Naive thymus-derived CD4-positive, alpha-beta T cell (primary cell): Measurements from ENCODE around the gene ERICH2. TPM values are rescaled to one million over a fixed set of nuclear protein-coding genes. Genes with fewer than 3 reads are reported as not detected.

Source experiments
- ATAC-seq: fragments of 150-1000 bp; cut with Tn5 transposase; 2 replicates; pipeline ENCODE4 v1.10.0; 2021; ENCODE audit warnings: mild to moderate bottlenecking, moderate library complexity
- CTCF ChIA-PET: fragments of 350-600 bp; sonication (Branson Sonifier 250); formaldehyde crosslinking; loops from one replicate; lab custom pipeline; 2021; ENCODE audit warnings: antibody characterized with exemption; lab: Charles Lee
- POLR2A ChIA-PET: fragments of 350-600 bp; sonication (Branson Sonifier 250); formaldehyde crosslinking; loops from one replicate; lab custom pipeline; 2021; ENCODE audit warnings: antibody characterized with exemption, inconsistent platforms; lab: Charles Lee
- DNase-seq, 9 donors: peaks; one replicate each; pipeline versions ENCODE4 v3.0.0 to v3.0.0-alpha.2; 2020 to 2022; ENCODE audit warnings: mixed read lengths in 1 of 9
- H3K27ac ChIP-seq: one replicate; pipeline ENCODE4 v1.7.0; 2013; ENCODE audit warnings: mild to moderate bottlenecking, low read depth, low read length, moderate library complexity
- H3K27me3 ChIP-seq, 2 donors: one replicate each; pipeline ENCODE4 v1.7.0; 2013; ENCODE audit warnings: low read length in 2 of 2, mild to moderate bottlenecking in 2 of 2, moderate library complexity in 2 of 2; ENCODE audit not compliant: control insufficient read depth in 2 of 2, insufficient read depth in 2 of 2
- H3K36me3 ChIP-seq, 3 experiments: 1 replicate in 2 of 3; 2 replicates in 1 of 3; pipeline ENCODE4 v1.7.0; 2013; ENCODE audit warnings: low read length in 3 of 3, mild to moderate bottlenecking in 3 of 3, moderate library complexity in 1 of 3; ENCODE audit not compliant: insufficient read depth in 3 of 3, control insufficient read depth in 2 of 3
- H3K4me1 ChIP-seq, 2 donors: one replicate each; pipeline ENCODE4 v1.7.0; 2013; ENCODE audit warnings: low read length in 2 of 2, mild to moderate bottlenecking in 2 of 2, moderate library complexity in 1 of 2; ENCODE audit not compliant: control insufficient read depth in 2 of 2, insufficient read depth in 2 of 2
- H3K4me3 ChIP-seq: 2 replicates; pipeline ENCODE4 v1.7.0; 2013; ENCODE audit warnings: mild to moderate bottlenecking, low read length
- H3K9me3 ChIP-seq, 3 experiments: 1 replicate in 2 of 3; 2 replicates in 1 of 3; pipeline ENCODE4 v1.7.0; 2013; ENCODE audit warnings: low read length in 3 of 3; ENCODE audit not compliant: control insufficient read depth in 2 of 3
- H3K27ac Mint-ChIP-seq, 9 donors: one replicate each; pipeline ENCODE4 v1.8.0; 2020 to 2022; ENCODE audit warnings: mixed read lengths in 9 of 9, mild to moderate bottlenecking in 8 of 9, moderate library complexity in 5 of 9, inconsistent platforms in 2 of 9
- H3K27me3 Mint-ChIP-seq, 5 donors: one replicate each; pipeline ENCODE4 v1.8.0; 2021 to 2022; ENCODE audit warnings: mixed read lengths in 5 of 5, mild to moderate bottlenecking in 1 of 5
- H3K36me3 Mint-ChIP-seq, 5 donors: one replicate each; pipeline ENCODE4 v1.8.0; 2020 to 2022; ENCODE audit warnings: mixed read lengths in 5 of 5, mild to moderate bottlenecking in 3 of 5, inconsistent platforms in 1 of 5
- H3K4me1 Mint-ChIP-seq, 7 donors: one replicate each; pipeline ENCODE4 v1.8.0; 2020 to 2022; ENCODE audit warnings: mixed read lengths in 7 of 7, mild to moderate bottlenecking in 3 of 7, inconsistent platforms in 1 of 7
- H3K4me3 Mint-ChIP-seq, 10 donors: one replicate each; pipeline ENCODE4 v1.8.0; 2020 to 2022; ENCODE audit warnings: mild to moderate bottlenecking in 10 of 10, mixed read lengths in 10 of 10, moderate library complexity in 6 of 10, inconsistent platforms in 2 of 10
- H3K9me3 Mint-ChIP-seq, 11 donors: one replicate each; pipeline ENCODE4 v1.8.0; 2020 to 2022; ENCODE audit warnings: mixed read lengths in 11 of 11, mild to moderate bottlenecking in 4 of 11, inconsistent platforms in 1 of 11, moderate library complexity in 1 of 11
- intact Hi-C, 2 donors: fragments of 100-400 bp; cut with micrococcal nuclease; formaldehyde crosslinking; loops; one replicate each; pipeline ENCODE4 v1.15.1; 2023
- polyA plus RNA-seq, 2 donors: library from polyadenylated mRNA; unstranded; fragments of 300-500 nt; fragmentation: Illumina TruSeq; gene quantifications; one replicate each; pipeline ENCODE4 v1.2.3, GENCODE V29; 2021
- total RNA-seq, 6 experiments: library from RNA in 5 of 6; stranded (reverse) in 5 of 6; gene quantifications; 1 replicate in 5 of 6; 2 replicates in 1 of 6; pipeline ENCODE4 v1.2.3 and lab custom pipeline; 2021 to 2026

The ERICH2 gene
- total and polyA plus RNA-seq, 7 experiments from 2014 or later = not detected

DNA sequence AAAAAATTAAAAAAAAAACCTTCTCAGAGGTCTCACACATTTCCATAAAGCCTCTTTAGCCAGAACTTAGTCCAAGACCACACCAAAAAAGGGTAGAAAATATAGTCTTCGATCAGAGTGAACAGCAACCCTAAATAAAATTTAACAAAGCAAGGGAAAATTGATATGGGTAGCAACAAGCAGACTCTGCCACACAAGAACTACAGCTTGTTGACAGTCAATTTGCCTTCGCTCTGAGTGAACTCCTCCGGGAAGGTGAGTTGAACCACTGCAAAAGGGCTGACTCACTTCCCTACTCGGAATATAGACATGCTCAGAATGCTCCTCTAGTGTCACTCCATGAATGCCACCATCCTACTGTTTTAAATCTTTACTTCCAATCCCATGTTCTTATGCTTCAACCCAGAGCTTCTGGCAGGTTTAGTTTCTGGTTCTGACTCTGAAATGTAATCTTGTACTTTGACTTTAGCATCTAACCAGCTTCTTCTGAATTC is 70.6 kb downstream of the ERICH2 start:
- peaks cover 0 to 15% (median 9%) of the 10 kb centered on the region in 5 donors for H3K27me3 Mint-ChIP-seq
- ATAC-seq (no peak), DNase-seq (no peak)
- Histone ChIP-seq H3K36me3 (no peaks in the 10 kb centered on the region), H3K4me1 (no peaks in the 10 kb centered on the region), H3K4me3 (no peak overlapping the region), H3K9me3 (no peaks in the 10 kb centered on the region), H3K27ac (no peak overlapping the region), H3K27me3 (peaks cover 0 to 5% of the 10 kb centered on the region in 2 donors)
- H3K4me3 Mint-ChIP-seq = no peak overlapping the region
- CTCF ChIA-PET = interaction anchor here (0.6 kb wide), 1 partner anchor 468 kb away, joined by 3 read pairs; no protein-coding TSS in a partner anchor
- POLR2A ChIA-PET = no interaction called here
- intact Hi-C loops = no loop called here
- peaks cover 0 to 3% (median 0%) of the 10 kb centered on the region in 11 donors for H3K9me3 Mint-ChIP-seq
- H3K36me3 Mint-ChIP-seq = peaks cover 0 to 16% (median 0%) of the 10 kb centered on the region in 5 donors
- peaks cover 0 to 23% (median 15%) of the 10 kb centered on the region in 7 donors for H3K4me1 Mint-ChIP-seq
- H3K27ac Mint-ChIP-seq = no peak overlapping the region

DNA sequence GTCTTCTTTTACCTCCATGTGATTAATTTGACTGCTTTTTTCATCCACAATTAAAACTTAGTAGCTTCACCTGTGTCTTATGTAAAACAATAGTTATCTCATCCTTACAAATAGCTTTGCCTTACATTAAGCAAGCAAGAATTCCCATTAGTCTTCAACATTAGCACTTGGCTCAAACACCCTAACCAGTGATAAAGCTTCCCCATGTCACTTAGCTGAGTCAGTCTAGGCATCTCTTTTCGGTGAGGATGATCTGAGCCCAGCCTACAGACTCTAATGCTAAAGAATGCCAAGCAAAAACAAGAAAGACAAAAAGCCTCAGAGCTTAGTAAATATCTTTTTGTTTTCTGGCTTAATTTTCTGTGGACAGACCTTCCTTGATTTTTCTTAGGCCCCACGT is 72.6 kb downstream of the ERICH2 start:
- H3K4me1 ChIP-seq = no peaks in the 10 kb centered on the region
- Mint-ChIP-seq H3K27me3 (peaks cover 0 to 11% (median 6%) of the 10 kb centered on the region in 5 donors), H3K9me3 (peaks cover 0 to 3% (median 0%) of the 10 kb centered on the region in 11 donors), H3K4me1 (peaks cover 0 to 23% (median 15%) of the 10 kb centered on the region in 7 donors), H3K36me3 (peaks cover 0 to 16% (median 0%) of the 10 kb centered on the region in 5 donors), H3K4me3 (no peak overlapping the region), H3K27ac (peak overlapping the region in 1 of 9 donors; percentile 7)
- CTCF ChIA-PET = interaction anchor here (1.1 kb wide), 1 partner anchor 10 kb away, joined by 5 read pairs; no protein-coding TSS in a partner anchor
- ATAC-seq (no peak), DNase-seq (no peak)
- H3K9me3 ChIP-seq = no peaks in the 10 kb centered on the region
- intact Hi-C loops = no loop called here
- H3K36me3 ChIP-seq = no peaks in the 10 kb centered on the region
- H3K27ac ChIP-seq = no peak overlapping the region
- POLR2A ChIA-PET = no interaction called here
- peaks cover 0 to 5% of the 10 kb centered on the region in 2 donors for H3K27me3 ChIP-seq
- no peak overlapping the region for H3K4me3 ChIP-seq

DNA sequence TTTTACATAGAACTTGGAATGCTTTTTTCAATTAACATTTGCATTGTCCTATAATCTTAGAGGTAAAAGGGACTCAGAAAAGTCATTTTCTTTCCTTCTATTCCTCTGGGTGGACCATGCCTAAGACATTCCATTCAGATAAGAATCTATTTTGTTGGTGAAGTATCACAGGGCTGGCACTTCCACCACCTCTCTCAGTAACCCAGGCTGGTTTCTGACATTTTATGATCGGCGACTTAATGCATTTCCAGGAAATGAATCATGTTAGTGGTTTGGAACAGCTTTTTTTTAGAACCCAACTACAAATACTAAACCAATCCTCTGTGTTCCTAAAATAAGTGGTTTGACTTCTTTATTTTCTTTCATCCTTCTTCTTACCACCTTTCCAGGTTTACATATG is 73.5 kb downstream of the ERICH2 start:
- CTCF ChIA-PET = interaction anchor here (1.1 kb wide), 1 partner anchor 11 kb away, joined by 5 read pairs; no protein-coding TSS in a partner anchor
- peak overlapping the region in 1 of 9 donors; percentile 52 for H3K27ac Mint-ChIP-seq
- Histone ChIP-seq H3K36me3 (no peaks in the 10 kb centered on the region), H3K4me1 (no peaks in the 10 kb centered on the region), H3K9me3 (no peaks in the 10 kb centered on the region), H3K4me3 (no peak overlapping the region), H3K27ac (no peak overlapping the region), H3K27me3 (no peaks in the 10 kb centered on the region)
- peak overlapping the region in 3 of 10 donors; percentile 24 to 62 (median 28) for H3K4me3 Mint-ChIP-seq
- POLR2A ChIA-PET = no interaction called here
- peaks cover 0 to 23% (median 15%) of the 10 kb centered on the region in 7 donors for H3K4me1 Mint-ChIP-seq
- DNase-seq = no peak
- H3K36me3 Mint-ChIP-seq = peaks cover 0 to 16% (median 0%) of the 10 kb centered on the region in 5 donors
- intact Hi-C loops = no loop called here
- peaks cover 0 to 8% (median 4%) of the 10 kb centered on the region in 5 donors for H3K27me3 Mint-ChIP-seq
- no peak for ATAC-seq
- H3K9me3 Mint-ChIP-seq = peaks cover 0 to 3% (median 0%) of the 10 kb centered on the region in 11 donors

- Mint-ChIP-seq H3K27ac (no peak overlapping the region), H3K9me3 (peaks cover 0 to 3% (median 0%) of the 10 kb centered on the region in 11 donors), H3K4me3 (no peak overlapping the region), H3K4me1 (peaks cover 0 to 23% (median 15%) of the 10 kb centered on the region in 7 donors), H3K27me3 (peaks cover 0 to 3% (median 0%) of the 10 kb centered on the region in 5 donors), H3K36me3 (peaks cover 0 to 17% (median 0%) of the 10 kb centered on the region in 5 donors)
- no peak for ATAC-seq
- CTCF ChIA-PET = no interaction called here
- Histone ChIP-seq H3K36me3 (no peaks in the 10 kb centered on the region), H3K4me1 (no peaks in the 10 kb centered on the region), H3K27ac (no peak overlapping the region), H3K4me3 (no peak overlapping the region), H3K9me3 (no peaks in the 10 kb centered on the region), H3K27me3 (no peaks in the 10 kb centered on the region)
- DNase-seq = no peak
- POLR2A ChIA-PET = interaction anchor here (0.6 kb wide), 1 partner anchor 279 kb away, joined by 3 read pairs; no protein-coding TSS in a partner anchor
- intact Hi-C loops = no loop called here
These were observed 75.2 kb downstream of the ERICH2 start for GRCh38 chr2:170845343-170845742.

DNA sequence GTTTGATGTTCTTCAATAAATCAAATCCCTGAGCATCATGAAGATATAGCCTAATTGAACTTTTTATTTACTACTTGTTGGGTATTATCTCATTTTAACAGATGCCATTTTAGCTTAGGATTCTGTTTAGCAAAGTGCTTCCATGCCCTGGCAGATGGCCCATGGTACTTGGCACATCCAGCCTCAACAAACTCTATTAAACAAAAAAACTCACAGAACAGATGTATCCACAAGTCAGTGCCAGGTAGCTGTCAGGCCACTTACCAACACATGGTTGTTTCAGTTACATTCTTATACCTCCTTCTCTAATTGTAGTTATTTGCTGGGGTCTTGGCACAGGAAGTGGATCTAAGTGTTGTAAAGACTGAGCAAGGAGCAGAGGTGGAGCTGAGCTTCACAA is 76.1 kb downstream of the ERICH2 start:
- H3K9me3 ChIP-seq = no peaks in the 10 kb centered on the region
- H3K4me3 Mint-ChIP-seq = no peak overlapping the region

DNA sequence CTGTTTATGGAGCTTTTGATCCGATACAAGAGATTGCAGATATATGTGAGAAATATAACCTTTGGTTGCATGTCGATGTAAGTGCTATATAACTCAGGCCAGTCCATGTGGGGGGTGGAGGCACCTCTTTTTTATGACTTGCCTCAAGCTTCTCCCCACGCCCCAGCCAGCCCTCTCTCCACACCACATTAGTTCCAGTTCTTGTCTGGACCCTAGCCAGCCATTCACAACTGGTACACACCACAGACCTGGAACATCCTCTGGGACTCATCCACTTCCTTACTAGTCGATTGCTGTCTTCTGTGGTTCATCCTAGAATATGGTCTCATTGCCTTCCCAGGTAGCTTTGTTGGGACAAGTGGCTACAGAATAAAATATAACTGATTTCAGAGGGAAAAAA is 77.5 kb downstream of the ERICH2 start:
- no peaks in the 10 kb centered on the region for H3K4me1 ChIP-seq
- Mint-ChIP-seq H3K9me3 (peaks cover 0 to under 1% (median 0%) of the 10 kb centered on the region in 11 donors), H3K27me3 (peaks cover 0 to 3% (median 0%) of the 10 kb centered on the region in 5 donors), H3K4me1 (peaks cover 0 to 19% (median 15%) of the 10 kb centered on the region in 7 donors), H3K36me3 (peaks cover 0 to 8% (median 0%) of the 10 kb centered on the region in 5 donors), H3K27ac (no peak overlapping the region), H3K4me3 (no peak overlapping the region)
- no peak for DNase-seq
- ATAC-seq = no peak
- no peaks in the 10 kb centered on the region for H3K9me3 ChIP-seq
- intact Hi-C loops = no loop called here
- H3K27me3 ChIP-seq = no peaks in the 10 kb centered on the region
- H3K27ac ChIP-seq = no peak overlapping the region
- POLR2A ChIA-PET = no interaction called here
- H3K36me3 ChIP-seq = no peaks in the 10 kb centered on the region
- CTCF ChIA-PET = no interaction called here
- no peak overlapping the region for H3K4me3 ChIP-seq

More for the DNA sequence above, 76.1 kb downstream of the ERICH2 start:
- Histone ChIP-seq H3K36me3 (no peaks in the 10 kb centered on the region), H3K4me3 (no peak overlapping the region), H3K27ac (no peak overlapping the region), H3K27me3 (no peaks in the 10 kb centered on the region), H3K4me1 (no peaks in the 10 kb centered on the region)
- Mint-ChIP-seq H3K27ac (no peak overlapping the region), H3K27me3 (peaks cover 0 to 3% (median 0%) of the 10 kb centered on the region in 5 donors), H3K4me1 (peaks cover 0 to 23% (median 15%) of the 10 kb centered on the region in 7 donors), H3K36me3 (peaks cover 0 to 17% (median 0%) of the 10 kb centered on the region in 5 donors), H3K9me3 (peaks cover 0 to 3% (median 0%) of the 10 kb centered on the region in 11 donors)
- ATAC-seq (no peak), DNase-seq (no peak)
- CTCF ChIA-PET = interaction anchor here (0.6 kb wide), 1 partner anchor 1999 kb away, joined by 3 read pairs; no protein-coding TSS in a partner anchor
- POLR2A ChIA-PET = no interaction called here
- intact Hi-C loops = no loop called here
